Stimulated activated naive CD8-positive, alpha-beta T cell treated with anti-CD3 and anti-CD28 coated beads, Interleukin-15, Interleukin-2, amounts not matched to agents 100 ng/mL and 50 ng/mL, for 24 hours (primary cell): ENCODE results near the gene PFKP.

Source experiments
- H3K27ac Mint-ChIP-seq: one replicate; pipeline ENCODE4 v1.8.0; 2021; ENCODE audit warnings: mild to moderate bottlenecking, mixed read lengths
- H3K27me3 Mint-ChIP-seq: one replicate; pipeline ENCODE4 v1.8.0; 2021; ENCODE audit warnings: mixed read lengths
- H3K36me3 Mint-ChIP-seq: one replicate; pipeline ENCODE4 v1.8.0; 2021; ENCODE audit warnings: low read depth, mixed read lengths
- H3K4me1 Mint-ChIP-seq: one replicate; pipeline ENCODE4 v1.8.0; 2021; ENCODE audit warnings: low read depth, mixed read lengths
- H3K4me3 Mint-ChIP-seq: one replicate; pipeline ENCODE4 v1.8.0; 2021; ENCODE audit warnings: mild to moderate bottlenecking, mixed read lengths
- H3K9me3 Mint-ChIP-seq: one replicate; pipeline ENCODE4 v1.8.0; 2021; ENCODE audit warnings: mixed read lengths

The PFKP gene

GRCh38 chr10:3040069-3040468 is 27.3 kb upstream of the PFKP start:
- Mint-ChIP-seq H3K27ac (no peak overlapping the region), H3K9me3 (no peaks in the 10 kb centered on the region), H3K4me3 (no peak overlapping the region), H3K27me3 (peaks cover 38% of the 10 kb centered on the region), H3K4me1 (peaks cover 12% of the 10 kb centered on the region), H3K36me3 (no peaks in the 10 kb centered on the region)

GRCh38 chr10:3042589-3042988 is 24.8 kb upstream of the PFKP start:
- no peak overlapping the region for H3K27ac Mint-ChIP-seq
- H3K36me3 Mint-ChIP-seq = no peaks in the 10 kb centered on the region
- no peaks in the 10 kb centered on the region for H3K9me3 Mint-ChIP-seq
- no peak overlapping the region for H3K4me3 Mint-ChIP-seq
- no peaks in the 10 kb centered on the region for H3K4me1 Mint-ChIP-seq
- peaks cover 20% of the 10 kb centered on the region for H3K27me3 Mint-ChIP-seq

GRCh38 chr10:3043512-3044368 is 23.6 kb upstream of the PFKP start:
- Mint-ChIP-seq H3K27ac (no peak overlapping the region), H3K27me3 (peaks cover 17% of the 10 kb centered on the region), H3K4me1 (no peaks in the 10 kb centered on the region), H3K36me3 (no peaks in the 10 kb centered on the region), H3K9me3 (no peaks in the 10 kb centered on the region), H3K4me3 (no peak overlapping the region)

- Mint-ChIP-seq H3K27ac (no peak overlapping the region), H3K36me3 (no peaks in the 10 kb centered on the region)
Observed at GRCh38 chr10:3045471-3046209, 21.7 kb upstream of the PFKP start.

GRCh38 chr10:3046210-3046779 is 21.1 kb upstream of the PFKP start:
- H3K4me1 Mint-ChIP-seq = no peaks in the 10 kb centered on the region
- peaks cover 8% of the 10 kb centered on the region for H3K27me3 Mint-ChIP-seq
- H3K9me3 Mint-ChIP-seq = no peaks in the 10 kb centered on the region
- no peak overlapping the region for H3K4me3 Mint-ChIP-seq
- no peak overlapping the region for H3K27ac Mint-ChIP-seq
- no peaks in the 10 kb centered on the region for H3K36me3 Mint-ChIP-seq

More at GRCh38 chr10:3045471-3046209, 21.7 kb upstream of the PFKP start:
- peaks cover 8% of the 10 kb centered on the region for H3K27me3 Mint-ChIP-seq
- no peak overlapping the region for H3K4me3 Mint-ChIP-seq
- no peaks in the 10 kb centered on the region for H3K4me1 Mint-ChIP-seq
- no peaks in the 10 kb centered on the region for H3K9me3 Mint-ChIP-seq

- H3K36me3 Mint-ChIP-seq = no peaks in the 10 kb centered on the region
- H3K9me3 Mint-ChIP-seq = no peaks in the 10 kb centered on the region
- H3K4me3 Mint-ChIP-seq = no peak overlapping the region
- H3K27ac Mint-ChIP-seq = no peak overlapping the region
- H3K4me1 Mint-ChIP-seq = no peaks in the 10 kb centered on the region
- peaks cover 8% of the 10 kb centered on the region for H3K27me3 Mint-ChIP-seq
Observed at GRCh38 chr10:3046981-3047547, 20.3 kb upstream of the PFKP start.

- Mint-ChIP-seq H3K27ac (no peak overlapping the region), H3K27me3 (peaks cover 8% of the 10 kb centered on the region), H3K9me3 (no peaks in the 10 kb centered on the region), H3K36me3 (no peaks in the 10 kb centered on the region), H3K4me3 (no peak overlapping the region), H3K4me1 (no peaks in the 10 kb centered on the region)
Observed at GRCh38 chr10:3047596-3047995, 19.8 kb upstream of the PFKP start.

GRCh38 chr10:3048119-3049019 is 19.0 kb upstream of the PFKP start:
- Mint-ChIP-seq H3K4me3 (no peak overlapping the region), H3K36me3 (no peaks in the 10 kb centered on the region), H3K4me1 (no peaks in the 10 kb centered on the region), H3K9me3 (no peaks in the 10 kb centered on the region), H3K27ac (no peak overlapping the region), H3K27me3 (peaks cover 8% of the 10 kb centered on the region)

GRCh38 chr10:3051692-3052091 is 15.7 kb upstream of the PFKP start:
- Mint-ChIP-seq H3K4me1 (peaks cover 6% of the 10 kb centered on the region), H3K4me3 (no peak overlapping the region), H3K9me3 (no peaks in the 10 kb centered on the region), H3K27ac (no peak overlapping the region), H3K36me3 (no peaks in the 10 kb centered on the region), H3K27me3 (peaks cover 29% of the 10 kb centered on the region)

- H3K4me3 Mint-ChIP-seq = no peak overlapping the region
- H3K4me1 Mint-ChIP-seq = peaks cover 7% of the 10 kb centered on the region
- no peaks in the 10 kb centered on the region for H3K36me3 Mint-ChIP-seq
- no peaks in the 10 kb centered on the region for H3K9me3 Mint-ChIP-seq
- H3K27ac Mint-ChIP-seq = no peak overlapping the region
- H3K27me3 Mint-ChIP-seq = peaks cover 32% of the 10 kb centered on the region
Observed at GRCh38 chr10:3053155-3053554, 14.2 kb upstream of the PFKP start.

- no peaks in the 10 kb centered on the region for H3K36me3 Mint-ChIP-seq
- no peak overlapping the region for H3K4me3 Mint-ChIP-seq
- no peaks in the 10 kb centered on the region for H3K9me3 Mint-ChIP-seq
- peaks cover 32% of the 10 kb centered on the region for H3K27me3 Mint-ChIP-seq
- no peak overlapping the region for H3K27ac Mint-ChIP-seq
- H3K4me1 Mint-ChIP-seq = peaks cover 7% of the 10 kb centered on the region
Observed at GRCh38 chr10:3054183-3054850, 13.0 kb upstream of the PFKP start.

- Mint-ChIP-seq H3K4me3 (no peak overlapping the region), H3K27me3 (peaks cover 32% of the 10 kb centered on the region), H3K36me3 (no peaks in the 10 kb centered on the region), H3K4me1 (peaks cover 7% of the 10 kb centered on the region), H3K27ac (no peak overlapping the region), H3K9me3 (no peaks in the 10 kb centered on the region)
Observed at GRCh38 chr10:3054851-3055199, 12.5 kb upstream of the PFKP start.

- H3K27ac Mint-ChIP-seq = no peak overlapping the region
- H3K9me3 Mint-ChIP-seq = no peaks in the 10 kb centered on the region
- H3K36me3 Mint-ChIP-seq = no peaks in the 10 kb centered on the region
- no peak overlapping the region for H3K4me3 Mint-ChIP-seq
- H3K27me3 Mint-ChIP-seq = peaks cover 32% of the 10 kb centered on the region
- H3K4me1 Mint-ChIP-seq = peaks cover 7% of the 10 kb centered on the region
Observed at GRCh38 chr10:3056280-3057037, 10.9 kb upstream of the PFKP start.
